HepG2 (cell line): ENCODE results near the gene CALML5. TPM values are rescaled to one million over a fixed set of nuclear protein-coding genes. Genes with fewer than 3 reads are reported as not detected.

Experiments
- CREM ChIP-seq, 2 experiments: sonication (generic) in 1 of 2; formaldehyde crosslinking in 1 of 2; IDR thresholded peaks; 2 replicates each; pipeline versions ENCODE4 v1.4.0 to v1.6.1; 2016 to 2020; ENCODE audit warnings: antibody characterized with exemption in 1 of 2, mild to moderate bottlenecking in 1 of 2, missing genetic modification reagents in 1 of 2
- FOXA3 ChIP-seq: IDR thresholded peaks from 2 replicates; pipeline ENCODE4 v1.6.1; 2016; ENCODE audit warnings: missing genetic modification reagents, missing compliant biosample characterization
- FOXP1 ChIP-seq, 2 experiments: fragments of 450-650 bp in 1 of 2; IDR thresholded peaks; 2 replicates each; pipeline ENCODE4 v1.6.1; 2017 to 2018; ENCODE audit warnings: antibody characterized with exemption in 1 of 2
- HNRNPK ChIP-seq: fragments of 200-400 bp; formaldehyde crosslinking; IDR thresholded peaks from 2 replicates; pipeline ENCODE4 v1.6.1; 2018; ENCODE audit warnings: low read length, low read depth, moderate library complexity, mild to moderate bottlenecking; ENCODE audit not compliant: poor library complexity, severe bottlenecking
- JDP2 ChIP-seq: sonication (generic); formaldehyde crosslinking; IDR thresholded peaks from 2 replicates; pipeline ENCODE4 v1.8.1; 2022; ENCODE audit warnings: missing genetic modification reagents, borderline replicate concordance
- KAT2B ChIP-seq: fragments of 150-350 bp; IDR thresholded peaks from 2 replicates; pipeline ENCODE4 v1.6.1; 2014; ENCODE audit warnings: low read depth, low read length, borderline replicate concordance
- KLF9 ChIP-seq: IDR thresholded peaks from 2 replicates; pipeline ENCODE4 v1.6.1; 2016; ENCODE audit warnings: low read depth
- MED8 ChIP-seq: sonication (generic); formaldehyde crosslinking; IDR thresholded peaks from 2 replicates; pipeline ENCODE4 v1.8.1; 2023; ENCODE audit warnings: mild to moderate bottlenecking, missing genetic modification reagents; ENCODE audit not compliant: insufficient replicate concordance
- PAX8 ChIP-seq: sonication (generic); formaldehyde crosslinking; IDR thresholded peaks from 2 replicates; pipeline ENCODE4 v1.8.0; 2022; ENCODE audit warnings: mild to moderate bottlenecking, missing genetic modification reagents, borderline replicate concordance
- PREB ChIP-seq: sonication (generic); formaldehyde crosslinking; IDR thresholded peaks from 2 replicates; pipeline ENCODE4 v1.4.0; 2020; ENCODE audit warnings: missing genetic modification reagents
- STAT6 ChIP-seq: sonication (generic); formaldehyde crosslinking; IDR thresholded peaks from 2 replicates; pipeline ENCODE4 v1.4.0; 2020; ENCODE audit warnings: missing genetic modification reagents, mild to moderate bottlenecking, borderline replicate concordance
- ZBTB10 ChIP-seq: sonication (generic); formaldehyde crosslinking; IDR thresholded peaks from 2 replicates; pipeline ENCODE4 v1.4.0; 2020; ENCODE audit warnings: missing genetic modification reagents, borderline replicate concordance
- ZBTB2 ChIP-seq: sonication (generic); formaldehyde crosslinking; IDR thresholded peaks from 2 replicates; pipeline ENCODE4 v1.8.0; 2022; ENCODE audit warnings: low read depth, missing genetic modification reagents
- ZBTB38 ChIP-seq: sonication (generic); formaldehyde crosslinking; IDR thresholded peaks from 2 replicates; pipeline ENCODE4 v1.5.1; 2020; ENCODE audit warnings: mild to moderate bottlenecking, missing genetic modification reagents
- ZNF430 ChIP-seq: sonication (generic); formaldehyde crosslinking; IDR thresholded peaks from 2 replicates; pipeline ENCODE4 v1.9.0; 2021; ENCODE audit warnings: mild to moderate bottlenecking, missing genetic modification reagents
- ZNF570 ChIP-seq: sonication (generic); formaldehyde crosslinking; IDR thresholded peaks from 2 replicates; pipeline ENCODE4 v1.4.0; 2020; ENCODE audit warnings: mild to moderate bottlenecking, missing genetic modification reagents, borderline replicate concordance
- ZNF607 ChIP-seq: sonication (generic); formaldehyde crosslinking; IDR thresholded peaks from 2 replicates; pipeline ENCODE4 v1.5.1; 2020; ENCODE audit warnings: missing genetic modification reagents, mild to moderate bottlenecking, borderline replicate concordance
- ZNF788 ChIP-seq: sonication (generic); formaldehyde crosslinking; IDR thresholded peaks from 2 replicates; pipeline ENCODE4 v1.5.0; 2020; ENCODE audit warnings: mild to moderate bottlenecking, missing genetic modification reagents, borderline replicate concordance
- polyA plus RNA-seq, 8 experiments: library from polyadenylated mRNA; depleted of rRNA in 3 of 8; stranded (reverse) in 7 of 8; unstranded in 1 of 8; fragments of >200 nt; fragmentation: Illumina TruSeq in 4 of 8; extraction: Trizol in 4 of 8; gene quantifications; 2 replicates each; pipeline versions ENCODE4 v1.2.1 to v1.2.3, GENCODE V29; 2011 to 2016; ENCODE audit warnings: low read depth in 4 of 8, missing spikeins in 1 of 8, mixed read lengths in 1 of 8; ENCODE audit not compliant: insufficient read depth in 1 of 8
- total RNA-seq, 5 experiments: library from RNA; depleted of rRNA; stranded (reverse); fragments of >200 nt; fragmentation: Illumina TruSeq; extraction: Trizol; gene quantifications; 2 replicates each; pipeline ENCODE4 v1.2.3, GENCODE V29; 2016; ENCODE audit warnings: low read depth in 1 of 5

CALML5 gene
- total and polyA plus RNA-seq, 2 of the 13 experiments (the other 11 are each of a cell fraction or from before 2014, with no cell fraction given), result not detected

- TF ChIP-seq PREB (CRISPR knock-in tag), result no peak
- no peak for TF ChIP-seq KLF9 (CRISPR knock-in tag)
- TF ChIP-seq ZNF430, result 0 out of 2 replicates have a peak, but pooled peaks have one; percentile 6
- TF ChIP-seq ZNF788 (CRISPR knock-in tag), result 0 out of 2 replicates have a peak, but pooled peaks have one; percentile 55
- peak; percentile 62 for TF ChIP-seq FOXA3 (CRISPR knock-in tag)
- TF ChIP-seq CREM (IDR thresholded peaks at IDR 0.05), result peak; percentile 49
- TF ChIP-seq CREM (CRISPR knock-in tag; IDR thresholded peaks at IDR 0.05), result no peak
- TF ChIP-seq ZBTB38 (CRISPR knock-in tag), result peak; percentile 45; the same call in 1 of the 2 replicates
- TF ChIP-seq ZNF607 (CRISPR knock-in tag), result no peak
- 0 out of 2 replicates have a peak, but pooled peaks have one; percentile 24 for TF ChIP-seq PAX8 (CRISPR knock-in tag)
- no peak for TF ChIP-seq ZBTB10 (CRISPR knock-in tag)
- TF ChIP-seq STAT6 (CRISPR knock-in tag), result no peak
- no peak for TF ChIP-seq FOXP1 (IDR thresholded peaks at IDR 0.05)
- peak; percentile 25; the same call in 1 of the 2 replicates for TF ChIP-seq FOXP1 (CRISPR knock-in tag; IDR thresholded peaks at IDR 0.05)
- TF ChIP-seq MED8 (CRISPR knock-in tag), result peak; percentile 19
- TF ChIP-seq JDP2 (CRISPR knock-in tag), result no peak
- TF ChIP-seq ZNF570, result no peak
- TF ChIP-seq HNRNPK, result no peak
- TF ChIP-seq ZBTB2 (CRISPR knock-in tag), result no peak
- TF ChIP-seq KAT2B, result no peak
These were observed 48.7 kb upstream of the CALML5 start (continued) for GRCh38 chr10:5547931-5548660.
